GM18868 (cell line): ENCODE measurements around the gene NR2C2.
"Not testable (repeated sequence)": the region's sequence is repeated elsewhere in the genome, so short reads cannot be mapped to it uniquely, and the experiment has no call there.

Experiments used
- ATAC-seq: cut with Tn5 transposase; IDR thresholded peaks from one replicate; pipeline ENCODE4 v1.9.1; 2021; ENCODE audit warnings: mild to moderate bottlenecking, moderate library complexity; ENCODE audit not compliant: unreplicated experiment

Gene NR2C2

GRCh38 chr3:14957153-14957552 is 9.8 kb downstream of the NR2C2 start:
- no peak for ATAC-seq

GRCh38 chr3:14957925-14958324 is 10.5 kb downstream of the NR2C2 start:
- no peak for ATAC-seq

GRCh38 chr3:14959359-14959943 is 12.1 kb downstream of the NR2C2 start:
- peak; percentile 51 for ATAC-seq

- no peak for ATAC-seq
Observed at GRCh38 chr3:14962762-14963161, 15.4 kb downstream of the NR2C2 start.

- no peak for ATAC-seq
Observed at GRCh38 chr3:14967285-14967684, 19.9 kb downstream of the NR2C2 start.

GRCh38 chr3:14969671-14970070 is 22.3 kb downstream of the NR2C2 start:
- no peak for ATAC-seq

GRCh38 chr3:14976317-14976716 is 28.9 kb downstream of the NR2C2 start:
- ATAC-seq, result no peak

GRCh38 chr3:14980689-14981088 is 33.3 kb downstream of the NR2C2 start:
- ATAC-seq, result peak; percentile 62

GRCh38 chr3:14984581-14985113 is 37.3 kb downstream of the NR2C2 start:
- no peak for ATAC-seq

- ATAC-seq, result peak; percentile 100
Observed at GRCh38 chr3:14988988-14989394, 41.6 kb downstream of the NR2C2 start.

GRCh38 chr3:14989943-14990779 is 42.8 kb downstream of the NR2C2 start:
- no peak for ATAC-seq

GRCh38 chr3:14990780-14991148 is 43.4 kb downstream of the NR2C2 start:
- no peak for ATAC-seq

- ATAC-seq, result no peak
Observed at GRCh38 chr3:14991151-14991742, 43.9 kb downstream of the NR2C2 start.

- no peak for ATAC-seq
Observed at GRCh38 chr3:14991818-14992612, 44.6 kb downstream of the NR2C2 start.

- ATAC-seq, result no peak
Observed at GRCh38 chr3:14997941-14998340, 50.6 kb downstream of the NR2C2 start.

GRCh38 chr3:14999182-14999581 is 51.8 kb downstream of the NR2C2 start:
- ATAC-seq, result not testable (repeated sequence)

- ATAC-seq, result no peak
Observed at GRCh38 chr3:15007681-15008141, 60.3 kb downstream of the NR2C2 start.

- ATAC-seq, result no peak
Observed at GRCh38 chr3:15009167-15009566, 61.8 kb downstream of the NR2C2 start.

GRCh38 chr3:15010664-15011063 is 63.3 kb downstream of the NR2C2 start:
- ATAC-seq, result no peak

- no peak for ATAC-seq
Observed at GRCh38 chr3:15011174-15011573, 63.8 kb downstream of the NR2C2 start.
